SU-DHL-6 (cell line): ENCODE data around the gene IL17RD.

Experiments
- EZH2phosphoT487 ChIP-seq: fragments of 200-600 bp; sonication (generic), shearing (Covaris generic); conservative IDR thresholded peaks from 2 replicates; pipeline ENCODE4 v1.6.1; 2018; ENCODE audit warnings: mild to moderate bottlenecking, antibody characterized with exemption, low read length, moderate library complexity, mixed read lengths
- TF ChIP-seq, protein P1 (sequence below): fragments of 200-600 bp; sonication (generic); IDR thresholded peaks from one replicate; pipeline ENCODE4 v1.5.1; 2017; ENCODE audit warnings: antibody characterized with exemption, mild to moderate bottlenecking, low read length, moderate library complexity; ENCODE audit not compliant: insufficient read depth, poor library complexity, severe bottlenecking

DNA sequence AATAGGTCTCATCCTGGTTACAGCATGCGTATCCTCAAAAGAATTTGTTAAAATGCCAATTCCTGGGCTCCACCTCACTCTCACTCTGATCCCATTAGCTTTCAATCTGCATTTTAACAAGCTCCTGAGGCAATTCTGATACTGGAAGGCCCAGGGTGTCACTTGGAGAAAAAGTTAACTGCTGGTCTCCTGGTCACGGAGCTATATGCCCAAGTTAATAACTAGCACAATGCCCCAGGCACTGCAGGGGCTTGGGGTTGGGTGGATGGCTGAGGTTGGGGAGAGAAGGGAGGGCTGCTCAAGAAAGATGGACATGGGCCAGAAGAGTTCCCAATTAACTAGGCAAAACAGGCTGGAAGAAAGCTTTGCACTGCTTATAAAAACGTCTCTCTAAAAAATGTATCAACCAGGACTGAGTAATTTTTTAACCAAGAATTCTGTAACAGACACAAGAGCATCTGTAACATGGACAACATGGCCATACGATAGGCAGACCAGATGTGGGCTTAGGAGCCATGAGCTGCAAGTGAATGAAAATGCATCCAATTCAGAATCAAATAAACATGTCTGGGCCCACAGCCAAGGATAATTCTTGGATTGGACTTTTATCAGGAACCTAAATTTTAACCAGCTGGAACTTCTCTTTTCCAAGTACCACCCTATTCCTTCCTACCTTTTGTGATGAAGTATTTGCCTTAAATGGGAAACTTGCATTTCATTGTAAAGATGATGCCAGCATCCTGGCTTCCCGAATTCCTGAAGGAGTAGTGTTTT is 4.2 kb downstream of the IL17RD start:
- TF ChIP-seq, protein P1, sequence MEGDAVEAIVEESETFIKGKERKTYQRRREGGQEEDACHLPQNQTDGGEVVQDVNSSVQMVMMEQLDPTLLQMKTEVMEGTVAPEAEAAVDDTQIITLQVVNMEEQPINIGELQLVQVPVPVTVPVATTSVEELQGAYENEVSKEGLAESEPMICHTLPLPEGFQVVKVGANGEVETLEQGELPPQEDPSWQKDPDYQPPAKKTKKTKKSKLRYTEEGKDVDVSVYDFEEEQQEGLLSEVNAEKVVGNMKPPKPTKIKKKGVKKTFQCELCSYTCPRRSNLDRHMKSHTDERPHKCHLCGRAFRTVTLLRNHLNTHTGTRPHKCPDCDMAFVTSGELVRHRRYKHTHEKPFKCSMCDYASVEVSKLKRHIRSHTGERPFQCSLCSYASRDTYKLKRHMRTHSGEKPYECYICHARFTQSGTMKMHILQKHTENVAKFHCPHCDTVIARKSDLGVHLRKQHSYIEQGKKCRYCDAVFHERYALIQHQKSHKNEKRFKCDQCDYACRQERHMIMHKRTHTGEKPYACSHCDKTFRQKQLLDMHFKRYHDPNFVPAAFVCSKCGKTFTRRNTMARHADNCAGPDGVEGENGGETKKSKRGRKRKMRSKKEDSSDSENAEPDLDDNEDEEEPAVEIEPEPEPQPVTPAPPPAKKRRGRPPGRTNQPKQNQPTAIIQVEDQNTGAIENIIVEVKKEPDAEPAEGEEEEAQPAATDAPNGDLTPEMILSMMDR: no peak
- TF ChIP-seq EZH2phosphoT487: no peak
